MM.1S (cell line): ENCODE data around the gene MOB3B.

ENCODE experiments used
- DNase-seq: peaks from one replicate; pipeline ENCODE4 v3.0.0-alpha.2; 2015
- H2AFZ ChIP-seq: fragments of 300-600 bp; sonication (generic); 2 replicates; pipeline ENCODE4 v1.6.0; 2016; ENCODE audit warnings: antibody characterized with exemption, low read length
- H3F3A ChIP-seq: fragments of 300-600 bp; sonication (generic); 2 replicates; pipeline ENCODE4 v1.6.1; 2016; ENCODE audit warnings: mild to moderate bottlenecking, antibody characterized with exemption, low read length, moderate library complexity, mixed read lengths; ENCODE audit not compliant: insufficient read depth
- H3K27ac ChIP-seq: fragments of 300-600 bp; sonication (generic); 2 replicates; pipeline ENCODE4 v1.5.1; 2016; ENCODE audit warnings: mild to moderate bottlenecking, low read length
- H3K27me3 ChIP-seq: fragments of 300-600 bp; sonication (generic); replicated peaks from 2 replicates; pipeline ENCODE4 v1.6.0; 2016; ENCODE audit warnings: low read length; ENCODE audit not compliant: insufficient read depth
- H3K36me3 ChIP-seq: fragments of 300-600 bp; sonication (generic); replicated peaks from 2 replicates; pipeline ENCODE4 v1.6.1; 2016; ENCODE audit warnings: mild to moderate bottlenecking, low read length, mixed read lengths; ENCODE audit not compliant: insufficient read depth
- H3K4me1 ChIP-seq: fragments of 300-600 bp; sonication (generic); 2 replicates; pipeline ENCODE4 v1.6.1; 2016; ENCODE audit warnings: low read length, mixed read lengths
- H3K4me2 ChIP-seq: fragments of 300-600 bp; sonication (generic); 2 replicates; pipeline ENCODE4 v1.6.0; 2016; ENCODE audit warnings: low read depth, low read length
- H3K4me3 ChIP-seq: fragments of 300-600 bp; sonication (generic); 2 replicates; pipeline ENCODE4 v1.5.1; 2016; ENCODE audit warnings: low read length, mixed read lengths
- H3K79me2 ChIP-seq: fragments of 300-600 bp; sonication (generic); 2 replicates; pipeline ENCODE4 v1.6.1; 2016; ENCODE audit warnings: mixed run types, low read length, mixed read lengths
- H3K9ac ChIP-seq: fragments of 300-600 bp; sonication (generic); 2 replicates; pipeline ENCODE4 v1.6.1; 2016; ENCODE audit warnings: low read length, mixed read lengths
- H3K9me2 ChIP-seq: fragments of 300-600 bp; sonication (generic); replicated peaks from 2 replicates; pipeline ENCODE4 v1.6.1; 2016; ENCODE audit warnings: mild to moderate bottlenecking, low read length, mixed read lengths; ENCODE audit not compliant: insufficient read depth
- H3K9me3 ChIP-seq: fragments of 300-600 bp; sonication (generic); replicated peaks from 2 replicates; pipeline ENCODE4 v1.6.1; 2016; ENCODE audit warnings: mild to moderate bottlenecking, low read length, mixed read lengths; ENCODE audit not compliant: insufficient read depth
- H4K20me1 ChIP-seq: fragments of 300-600 bp; sonication (generic); 2 replicates; pipeline ENCODE4 v1.6.1; 2016; ENCODE audit warnings: mild to moderate bottlenecking, low read length, moderate library complexity, mixed read lengths; ENCODE audit not compliant: insufficient read depth
- EZH2 ChIP-seq: fragments of 300-600 bp; sonication (generic); optimal IDR thresholded peaks from 2 replicates; pipeline ENCODE3; 2017; ENCODE audit warnings: low read depth, mild to moderate bottlenecking, antibody characterized with exemption, low read length, mixed read lengths
- EZH2phosphoT487 ChIP-seq: fragments of 300-600 bp; sonication (generic); IDR thresholded peaks from 2 replicates; pipeline ENCODE4 v1.6.1; 2018; ENCODE audit warnings: antibody characterized with exemption, low read length
- TF ChIP-seq, protein P1 (sequence below): fragments of 300-600 bp; sonication (generic); IDR thresholded peaks from 2 replicates; pipeline ENCODE4 v1.5.1; 2016; ENCODE audit warnings: antibody characterized with exemption, low read length, mixed read lengths

Gene MOB3B

DNA sequence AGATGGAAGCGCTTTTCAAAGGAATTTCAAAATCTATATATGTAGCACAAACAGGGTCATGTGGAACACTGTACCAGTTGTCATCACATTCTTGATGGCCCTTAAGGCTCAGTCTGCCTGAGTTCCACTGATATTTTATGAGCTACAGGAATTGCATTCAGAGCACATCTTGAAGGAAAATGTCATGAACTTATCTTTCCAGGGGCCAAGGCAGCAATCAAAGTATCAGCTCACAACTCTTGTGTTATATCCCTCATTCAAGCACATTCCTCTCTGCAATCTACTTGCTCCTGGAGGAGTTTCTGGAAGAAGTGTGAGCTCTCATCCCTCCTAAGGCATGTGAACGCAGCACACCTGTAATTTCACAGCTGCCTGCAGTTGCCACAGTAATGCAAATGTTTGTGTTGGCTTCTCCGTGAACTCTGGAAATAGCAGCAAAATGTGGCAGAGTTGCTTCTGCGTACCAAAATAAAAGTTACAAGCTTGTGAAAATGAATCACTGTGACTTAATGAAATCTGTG, 143.0 kb downstream of the MOB3B start:
- Histone ChIP-seq H3K79me2 (no peaks in the 10 kb centered on the region), H3K9ac (no peak overlapping the region), H2AFZ (no peak overlapping the region), H3K9me2 (no peaks in the 10 kb centered on the region), H3K4me1 (0 out of 2 replicates have a peak, but pooled peaks cover 10% of the 10 kb centered on the region), H4K20me1 (no peaks in the 10 kb centered on the region), H3K27me3 (no peaks in the 10 kb centered on the region), H3K4me2 (no peak overlapping the region), H3F3A (no peaks in the 10 kb centered on the region), H3K4me3 (no peak overlapping the region), H3K9me3 (no peaks in the 10 kb centered on the region), H3K36me3 (no peaks in the 10 kb centered on the region), H3K27ac (no peak overlapping the region)
- TF ChIP-seq, protein P1, sequence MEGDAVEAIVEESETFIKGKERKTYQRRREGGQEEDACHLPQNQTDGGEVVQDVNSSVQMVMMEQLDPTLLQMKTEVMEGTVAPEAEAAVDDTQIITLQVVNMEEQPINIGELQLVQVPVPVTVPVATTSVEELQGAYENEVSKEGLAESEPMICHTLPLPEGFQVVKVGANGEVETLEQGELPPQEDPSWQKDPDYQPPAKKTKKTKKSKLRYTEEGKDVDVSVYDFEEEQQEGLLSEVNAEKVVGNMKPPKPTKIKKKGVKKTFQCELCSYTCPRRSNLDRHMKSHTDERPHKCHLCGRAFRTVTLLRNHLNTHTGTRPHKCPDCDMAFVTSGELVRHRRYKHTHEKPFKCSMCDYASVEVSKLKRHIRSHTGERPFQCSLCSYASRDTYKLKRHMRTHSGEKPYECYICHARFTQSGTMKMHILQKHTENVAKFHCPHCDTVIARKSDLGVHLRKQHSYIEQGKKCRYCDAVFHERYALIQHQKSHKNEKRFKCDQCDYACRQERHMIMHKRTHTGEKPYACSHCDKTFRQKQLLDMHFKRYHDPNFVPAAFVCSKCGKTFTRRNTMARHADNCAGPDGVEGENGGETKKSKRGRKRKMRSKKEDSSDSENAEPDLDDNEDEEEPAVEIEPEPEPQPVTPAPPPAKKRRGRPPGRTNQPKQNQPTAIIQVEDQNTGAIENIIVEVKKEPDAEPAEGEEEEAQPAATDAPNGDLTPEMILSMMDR: no peak
- no peak for TF ChIP-seq EZH2
- TF ChIP-seq EZH2phosphoT487: no peak
- no peak for DNase-seq

DNA sequence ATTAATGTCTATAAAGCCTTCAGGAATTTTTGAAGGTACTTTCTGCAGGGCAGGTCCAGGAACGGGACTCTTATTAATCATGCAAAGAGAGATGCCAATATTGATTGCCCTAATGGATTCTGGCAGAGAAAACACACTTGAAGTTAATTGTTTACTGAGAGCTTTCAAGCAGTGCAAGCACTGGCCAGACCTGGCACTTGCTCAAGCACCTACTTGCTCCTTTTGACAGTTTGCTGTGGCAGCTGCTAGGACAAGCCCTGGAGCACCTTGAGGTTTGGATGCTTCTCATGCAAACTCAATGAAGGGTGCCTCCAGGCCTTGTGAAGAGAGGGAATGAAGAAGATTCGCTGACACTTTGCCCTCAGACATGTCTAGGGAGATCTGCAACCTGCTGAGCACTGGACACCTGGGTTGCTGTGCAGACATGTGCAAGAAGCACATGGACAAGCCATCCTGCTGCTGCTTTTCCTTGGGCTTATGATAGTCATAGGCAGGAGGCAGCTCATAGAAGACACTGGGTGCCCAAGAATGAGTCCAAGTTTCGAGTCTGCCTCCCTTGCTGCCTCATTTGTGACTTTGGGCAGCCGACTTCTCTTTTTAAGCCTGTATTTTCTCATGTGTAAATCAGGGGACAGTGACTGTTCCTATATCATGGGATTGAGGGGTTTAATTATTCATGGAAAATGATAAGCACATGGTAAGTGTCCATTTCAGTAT, 143.8 kb downstream of the MOB3B start:
- Histone ChIP-seq H3K4me3 (no peak overlapping the region), H3K9me2 (no peaks in the 10 kb centered on the region), H3F3A (no peaks in the 10 kb centered on the region), H3K9ac (no peak overlapping the region), H3K36me3 (no peaks in the 10 kb centered on the region), H3K27me3 (no peaks in the 10 kb centered on the region), H3K4me2 (no peak overlapping the region), H2AFZ (no peak overlapping the region), H3K4me1 (0 out of 2 replicates have a peak, but pooled peaks cover 10% of the 10 kb centered on the region), H3K9me3 (no peaks in the 10 kb centered on the region), H3K27ac (no peak overlapping the region), H3K79me2 (no peaks in the 10 kb centered on the region), H4K20me1 (no peaks in the 10 kb centered on the region)
- TF ChIP-seq EZH2 (no peak), EZH2phosphoT487 (no peak)
- TF ChIP-seq, protein P1: no peak
- DNase-seq: no peak

DNA sequence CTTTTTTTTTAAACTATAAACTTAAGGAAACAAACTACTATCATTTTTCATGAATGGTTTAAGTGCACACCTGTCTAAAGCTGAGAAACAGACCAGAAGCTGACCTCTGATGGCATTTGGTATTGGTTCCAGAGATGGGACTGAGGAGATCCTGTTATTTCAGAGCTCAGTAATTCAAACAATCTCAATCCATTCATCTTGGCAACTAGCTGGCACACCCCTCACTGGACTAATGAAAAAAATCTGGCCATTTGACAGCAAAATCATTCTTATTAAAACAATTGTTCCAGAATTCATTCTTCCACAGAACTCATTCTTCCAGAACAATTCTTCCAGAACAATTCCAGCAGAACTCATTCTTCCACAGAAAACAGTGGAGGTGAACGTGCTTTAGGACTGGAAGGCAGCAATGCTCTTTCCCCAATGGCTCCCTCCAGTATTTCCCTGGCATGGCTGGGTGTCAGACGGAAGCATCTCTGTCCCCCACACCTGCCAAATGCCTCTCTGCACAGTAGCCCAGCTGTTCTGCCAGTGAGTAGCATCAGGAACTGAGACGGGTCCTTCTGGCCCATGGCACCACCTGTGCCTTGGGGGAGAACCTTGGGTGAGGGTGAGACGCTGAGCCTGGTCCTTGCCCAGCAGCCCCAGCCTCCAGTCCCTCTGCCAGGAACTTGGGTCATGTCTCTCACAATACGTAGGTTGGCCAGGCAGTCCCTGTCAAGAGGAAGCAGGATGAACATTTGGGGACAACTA, 145.2 kb downstream of the MOB3B start:
- Histone ChIP-seq H2AFZ (no peak overlapping the region), H3K9me3 (no peaks in the 10 kb centered on the region), H3K79me2 (no peaks in the 10 kb centered on the region), H3K4me1 (0 out of 2 replicates have a peak, but pooled peaks cover 10% of the 10 kb centered on the region), H3F3A (no peaks in the 10 kb centered on the region), H3K4me3 (no peak overlapping the region), H3K9me2 (no peaks in the 10 kb centered on the region), H4K20me1 (no peaks in the 10 kb centered on the region), H3K27me3 (no peaks in the 10 kb centered on the region), H3K9ac (no peak overlapping the region), H3K27ac (no peak overlapping the region), H3K36me3 (no peaks in the 10 kb centered on the region), H3K4me2 (no peak overlapping the region)
- TF ChIP-seq EZH2 (no peak), EZH2phosphoT487 (no peak)
- TF ChIP-seq, protein P1: no peak
- DNase-seq: no peak
